K562 (cell line): ENCODE results near the gene PNPLA2. TPM values are rescaled to one million over a fixed set of nuclear protein-coding genes. Genes with fewer than 3 reads are reported as not detected.

Experiments
- BCL6 ChIP-seq: fragments of 250-450 bp; sonication (Bioruptor Pico); IDR thresholded peaks from 2 replicates; pipeline ENCODE4 v1.4.0; 2020
- CBX8 ChIP-seq: fragments of 200-600 bp; sonication (generic); IDR thresholded peaks from 2 replicates; pipeline ENCODE4 v1.6.1; 2012; ENCODE audit warnings: borderline replicate concordance, mixed run types, low read depth, mild to moderate bottlenecking, moderate library complexity, mixed read lengths, low read length, control low read depth, inconsistent platforms; ENCODE audit not compliant: poor library complexity, severe bottlenecking; ENCODE audit errors: extremely low read depth
- MAX ChIP-seq: sonication (generic); formaldehyde crosslinking; IDR thresholded peaks from 2 replicates; pipeline ENCODE4 v1.9.0; 2022; ENCODE audit warnings: mild to moderate bottlenecking, missing genetic modification reagents
- PKNOX1 ChIP-seq: fragments of 450-650 bp; IDR thresholded peaks from 2 replicates; pipeline ENCODE4 v1.6.1; 2016
- PML ChIP-seq: IDR thresholded peaks from 2 replicates; pipeline ENCODE4 v1.6.1; 2012; ENCODE audit warnings: low read length, inconsistent platforms
- RHOXF2B ChIP-seq: fragments of 250-450 bp; sonication (Bioruptor Pico); conservative IDR thresholded peaks from 2 replicates; pipeline ENCODE4 v1.5.1; 2021
- RUNX1 ChIP-seq: sonication (generic); IDR thresholded peaks from 2 replicates; pipeline ENCODE4 v1.6.1; 2016; ENCODE audit warnings: antibody characterized with exemption, low read depth
- STAT5B ChIP-seq: fragments of 250-450 bp; sonication (Bioruptor Pico); IDR thresholded peaks from 2 replicates; pipeline ENCODE4 v1.8.0; 2021; ENCODE audit warnings: mild to moderate bottlenecking, inconsistent platforms
- ZBTB40 ChIP-seq, 2 experiments: fragments of 450-650 bp in 1 of 2; sonication (generic) in 1 of 2; formaldehyde crosslinking in 1 of 2; IDR thresholded peaks; 2 replicates each; pipeline versions ENCODE4 v1.7.1 to v1.9.0; 2016 to 2022; ENCODE audit warnings: inconsistent platforms in 1 of 2, mild to moderate bottlenecking in 1 of 2, missing genetic modification reagents in 1 of 2
- ZFP30 ChIP-seq: fragments of 250-450 bp; sonication (Bioruptor Pico); IDR thresholded peaks from 2 replicates; pipeline ENCODE4 v1.8.0; 2022; ENCODE audit warnings: moderate library complexity, mild to moderate bottlenecking, inconsistent platforms, borderline replicate concordance
- polyA plus RNA-seq, 8 experiments: library from polyadenylated mRNA; depleted of rRNA in 4 of 8; stranded (reverse) in 5 of 8; unstranded in 3 of 8; fragments of >200 nt; fragmentation: Nextera tagmentation in 2 of 8; fragmentation: Illumina TruSeq in 1 of 8; extraction: Ambion mirVana in 2 of 8; extraction: Trizol in 1 of 8; gene quantifications; 2 replicates each; pipeline versions ENCODE4 v1.2.1 to v1.2.3, GENCODE V29; 2011 to 2014; ENCODE audit warnings: inconsistent platforms in 1 of 8, missing spikeins in 1 of 8
- total RNA-seq, 7 experiments: library from RNA; depleted of rRNA in 6 of 7; stranded (reverse); fragments of >200 nt in 6 of 7; fragmentation: Illumina TruSeq in 2 of 7; extraction: Trizol in 2 of 7; gene quantifications; 2 replicates each; pipeline versions ENCODE4 v1.2.1 to v1.2.3, GENCODE V29; 2011 to 2021; ENCODE audit warnings: low replicate concordance in 1 of 7

Gene PNPLA2
- total and polyA plus RNA-seq, 9 of the 15 experiments (the other 6 are each of a cell fraction or from before 2014, with no cell fraction given), result 0.39 to 87.1 (median 8.4) TPM

- TF ChIP-seq ZFP30, result no peak
- TF ChIP-seq STAT5B (CRISPR knock-in tag), result no peak
- no peak for TF ChIP-seq PKNOX1
- peak; percentile 90 for TF ChIP-seq MAX
- TF ChIP-seq CBX8, result no peak
- no peak for TF ChIP-seq RHOXF2B
- 0 out of 2 replicates have a peak, but pooled peaks have one; percentile 14 for TF ChIP-seq RUNX1
- TF ChIP-seq BCL6 (CRISPR knock-in tag), result no peak
- TF ChIP-seq ZBTB40 (IDR thresholded peaks at IDR 0.05), result no peak
- TF ChIP-seq ZBTB40 (CRISPR knock-in tag; IDR thresholded peaks at IDR 0.05), result no peak
- TF ChIP-seq PML, result 0 out of 2 replicates have a peak, but pooled peaks have one; percentile 8
These were observed 5.1 kb upstream of the PNPLA2 start (continued) for GRCh38 chr11:813456-814096.
